Measurements from ENCODE around the gene UCK1. TPM values are rescaled to one million over a fixed set of nuclear protein-coding genes. Genes with fewer than 3 reads are reported as not detected.

UCK1 gene
- polyA plus RNA-seq, 1 donor (not counting 4 experiments of a cell fraction or from before 2014, with no cell fraction given): 15.4 TPM

- Histone ChIP-seq H3K27me3 (ENCODE audit: control insufficient read depth, extremely low read depth, insufficient read depth, low read length) (peaks cover 43% of the 10 kb centered on the region), H3K9me1 (ENCODE audit: control insufficient read depth, extremely low read depth, insufficient read depth, low read length) (no peaks in the 10 kb centered on the region), H4K20me1 (ENCODE audit: control insufficient read depth, extremely low read depth, insufficient read depth, low read length) (no peaks in the 10 kb centered on the region), H3K4me2 (ENCODE audit: control insufficient read depth, extremely low read depth, insufficient read depth, low read depth, low read length) (peak overlapping the region; percentile 37), H3K27ac (ENCODE audit: control insufficient read depth, insufficient read depth, low read length) (no peak overlapping the region), H2AFZ (ENCODE audit: control insufficient read depth, low read length) (no peak overlapping the region), H3K4me1 (ENCODE audit: control insufficient read depth, extremely low read depth, insufficient read depth, low read length) (no peaks in the 10 kb centered on the region), H3K4me3 (ENCODE audit: control insufficient read depth in 2 of 3, extremely low read depth in 1 of 3, insufficient read depth in 2 of 3, low read depth in 1 of 3, low read length in 3 of 3) (no peak overlapping the region), H3K9ac (ENCODE audit: control insufficient read depth, extremely low read depth, insufficient read depth, low read length) (no peak overlapping the region), H3K9me3 (ENCODE audit: control insufficient read depth, low read depth, low read length) (peaks cover 5% of the 10 kb centered on the region), H3K79me2 (ENCODE audit: control insufficient read depth, insufficient read depth, low read length) (no peaks in the 10 kb centered on the region), H3K36me3 (ENCODE audit: control insufficient read depth in 2 of 2, extremely low read depth in 1 of 2, insufficient read depth in 2 of 2, low read length in 2 of 2) (no peaks in the 10 kb centered on the region)
- DNase-seq (ENCODE audit: low read depth, low spot score): no peak
- no peak for FAIRE-seq
- dilution Hi-C loops (cut with MboI; ENCODE audit: extremely low pct_ligation_motif_present, low sequenced_read_pairs): no loop called here
- peak; percentile 73 for TF ChIP-seq EZH2 (IDR thresholded peaks at IDR 0.05; ENCODE audit: low read length)
- TF ChIP-seq CTCF (optimal IDR thresholded peaks at IDR 0.05 in 1 of 3, IDR thresholded peaks at IDR 0.05 in 1 of 3, conservative IDR thresholded peaks at IDR 0.05 in 1 of 3; ENCODE audit: extremely low read depth in 1 of 3, insufficient read depth in 2 of 3, low read length in 3 of 3): no peak
Observed at GRCh38 chr9:131546336-131547084, 15.4 kb upstream of the UCK1 start.

- Histone ChIP-seq H3K4me2 (ENCODE audit: control insufficient read depth, extremely low read depth, insufficient read depth, low read depth, low read length) (no peak overlapping the region), H3K9me1 (ENCODE audit: control insufficient read depth, extremely low read depth, insufficient read depth, low read length) (no peaks in the 10 kb centered on the region), H3K27me3 (ENCODE audit: control insufficient read depth, extremely low read depth, insufficient read depth, low read length) (peaks cover 43% of the 10 kb centered on the region), H2AFZ (ENCODE audit: control insufficient read depth, low read length) (no peak overlapping the region), H3K4me1 (ENCODE audit: control insufficient read depth, extremely low read depth, insufficient read depth, low read length) (no peaks in the 10 kb centered on the region), H3K9me3 (ENCODE audit: control insufficient read depth, low read depth, low read length) (peaks cover 5% of the 10 kb centered on the region), H3K27ac (ENCODE audit: control insufficient read depth, insufficient read depth, low read length) (no peak overlapping the region), H3K36me3 (ENCODE audit: control insufficient read depth in 2 of 2, extremely low read depth in 1 of 2, insufficient read depth in 2 of 2, low read length in 2 of 2) (no peaks in the 10 kb centered on the region), H3K9ac (ENCODE audit: control insufficient read depth, extremely low read depth, insufficient read depth, low read length) (no peak overlapping the region), H4K20me1 (ENCODE audit: control insufficient read depth, extremely low read depth, insufficient read depth, low read length) (no peaks in the 10 kb centered on the region), H3K4me3 (ENCODE audit: control insufficient read depth in 2 of 3, extremely low read depth in 1 of 3, insufficient read depth in 2 of 3, low read depth in 1 of 3, low read length in 3 of 3) (no peak overlapping the region), H3K79me2 (ENCODE audit: control insufficient read depth, insufficient read depth, low read length) (no peaks in the 10 kb centered on the region)
- TF ChIP-seq CTCF (optimal IDR thresholded peaks at IDR 0.05 in 1 of 3, IDR thresholded peaks at IDR 0.05 in 1 of 3, conservative IDR thresholded peaks at IDR 0.05 in 1 of 3; ENCODE audit: extremely low read depth in 1 of 3, insufficient read depth in 2 of 3, low read length in 3 of 3) (no peak), EZH2 (IDR thresholded peaks at IDR 0.05; ENCODE audit: low read length) (peak; percentile 94)
- FAIRE-seq (no peak), DNase-seq (ENCODE audit: low read depth, low spot score) (no peak)
- dilution Hi-C loops (cut with MboI; ENCODE audit: extremely low pct_ligation_motif_present, low sequenced_read_pairs): no loop called here
Observed at GRCh38 chr9:131545786-131546335, 14.8 kb upstream of the UCK1 start.

Data from keratinocyte (primary cell).